Stimulated activated naive B cell treated with anti-CD40 and anti-IgM and Interleukin-4, amounts not matched to agents 10 μg/mL and 1 μg/mL and 100 μg/mL, for 72 hours (primary cell): ENCODE data around the gene ATAD3A.

Experiments used
- ATAC-seq, 2 donors: fragments of 150-1000 bp; cut with Tn5 transposase; replicated peaks; 2 replicates each; pipeline ENCODE4 v1.10.0; 2021; ENCODE audit warnings: moderate library complexity in 1 of 2
- DNase-seq: peaks from one replicate; pipeline ENCODE4 v3.0.0; 2021
- H3K27ac Mint-ChIP-seq: one replicate; pipeline ENCODE4 v1.8.0; 2022; ENCODE audit warnings: mild to moderate bottlenecking, mixed read lengths
- H3K27me3 Mint-ChIP-seq, 2 donors: one replicate each; pipeline ENCODE4 v1.8.0; 2022; ENCODE audit warnings: mixed read lengths in 2 of 2
- H3K36me3 Mint-ChIP-seq, 2 donors: one replicate each; pipeline ENCODE4 v1.8.0; 2022; ENCODE audit warnings: mixed read lengths in 2 of 2, mild to moderate bottlenecking in 1 of 2
- H3K4me1 Mint-ChIP-seq, 2 donors: one replicate each; pipeline ENCODE4 v1.8.0; 2022; ENCODE audit warnings: mixed read lengths in 2 of 2, mild to moderate bottlenecking in 1 of 2
- H3K4me3 Mint-ChIP-seq, 2 donors: one replicate each; pipeline ENCODE4 v1.8.0; 2022; ENCODE audit warnings: mild to moderate bottlenecking in 2 of 2, mixed read lengths in 2 of 2, moderate library complexity in 1 of 2
- H3K9me3 Mint-ChIP-seq, 2 donors: one replicate each; pipeline ENCODE4 v1.8.0; 2022; ENCODE audit warnings: mixed read lengths in 2 of 2, mild to moderate bottlenecking in 1 of 2

Gene ATAD3A

DNA sequence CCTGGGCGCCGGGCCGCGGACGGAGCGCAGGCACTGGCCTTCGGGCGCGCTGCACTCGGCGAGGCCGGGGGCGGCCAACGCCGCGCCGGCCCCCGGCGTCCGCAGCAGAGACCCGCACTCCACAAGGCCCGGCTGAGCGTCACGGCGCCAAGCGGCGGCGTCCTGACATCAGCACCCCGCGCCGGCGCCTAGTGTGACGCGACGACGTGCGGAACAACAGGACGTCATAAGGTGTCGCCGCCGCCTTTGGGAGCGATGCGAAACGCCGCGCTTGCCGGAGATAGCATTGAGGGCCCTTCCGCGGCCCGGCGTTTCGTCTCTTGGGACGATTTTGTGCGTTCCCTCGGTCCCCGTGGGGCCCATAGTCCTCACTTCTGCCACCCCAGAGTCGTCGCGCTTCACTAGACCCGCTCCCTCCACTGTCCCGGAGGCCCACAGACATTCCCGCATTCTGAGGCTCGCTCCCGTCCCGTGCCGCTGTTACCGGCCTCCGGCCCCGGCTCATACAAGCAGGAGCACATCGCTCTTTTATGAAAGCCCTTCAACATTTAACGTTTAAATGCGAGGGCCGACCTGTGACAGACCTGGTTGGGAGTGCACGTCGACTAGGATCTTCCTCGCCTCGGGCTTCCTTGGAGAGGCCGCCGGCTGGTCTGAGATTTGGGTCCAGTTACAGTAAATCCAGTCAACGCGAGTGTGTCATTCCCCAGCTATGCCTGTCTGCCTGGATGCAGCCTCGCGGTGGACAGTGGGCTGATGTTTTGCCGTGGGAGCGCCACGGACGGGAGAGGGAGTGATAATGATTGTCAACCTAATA, 63.0 kb downstream of the ATAD3A start, which contains the start of gene SSU72:
Gene SSU72 (minus strand): TSS at position 143 of the 817 bp plus-strand sequence. CDS start 306 bp downstream, outside the sequence.
- Mint-ChIP-seq H3K27ac (peak within 1 kb of the TSS; percentile 100), H3K9me3 (no peaks in the 10 kb centered on the region), H3K27me3 (no peaks in the 10 kb centered on the region), H3K36me3 (peaks cover 15 to 18% of the 10 kb centered on the region in 2 donors), H3K4me1 (peaks cover 11 to 38% of the 10 kb centered on the region in 2 donors), H3K4me3 (peak within 1 kb of the TSS; percentile 94 to 99)
- ATAC-seq (peak; percentile 91 to 95), DNase-seq (peak; percentile 85)

- ATAC-seq = no peak
- no peak for DNase-seq
- Mint-ChIP-seq H3K27ac (peak overlapping the region; percentile 51), H3K4me3 (no peak overlapping the region), H3K36me3 (peaks cover 5 to 7% of the 10 kb centered on the region in 2 donors), H3K9me3 (no peaks in the 10 kb centered on the region), H3K4me1 (peaks cover 9 to 24% of the 10 kb centered on the region in 2 donors), H3K27me3 (peaks cover 2 to 13% of the 10 kb centered on the region in 2 donors)
Measured at GRCh38 chr1:1577367-1578011, 65.5 kb downstream of the ATAD3A start.

- peak overlapping the region; percentile 51 for H3K27ac Mint-ChIP-seq
- H3K4me3 Mint-ChIP-seq = no peak overlapping the region
- ATAC-seq (no peak), DNase-seq (no peak)
- no peaks in the 10 kb centered on the region for H3K9me3 Mint-ChIP-seq
- peaks cover 7 to 16% of the 10 kb centered on the region in 2 donors for H3K4me1 Mint-ChIP-seq
- H3K27me3 Mint-ChIP-seq = peaks cover 5 to 18% of the 10 kb centered on the region in 2 donors
- H3K36me3 Mint-ChIP-seq = peaks cover 4 to 5% of the 10 kb centered on the region in 2 donors
Measured at GRCh38 chr1:1578371-1578940, 66.5 kb downstream of the ATAD3A start.

DNA sequence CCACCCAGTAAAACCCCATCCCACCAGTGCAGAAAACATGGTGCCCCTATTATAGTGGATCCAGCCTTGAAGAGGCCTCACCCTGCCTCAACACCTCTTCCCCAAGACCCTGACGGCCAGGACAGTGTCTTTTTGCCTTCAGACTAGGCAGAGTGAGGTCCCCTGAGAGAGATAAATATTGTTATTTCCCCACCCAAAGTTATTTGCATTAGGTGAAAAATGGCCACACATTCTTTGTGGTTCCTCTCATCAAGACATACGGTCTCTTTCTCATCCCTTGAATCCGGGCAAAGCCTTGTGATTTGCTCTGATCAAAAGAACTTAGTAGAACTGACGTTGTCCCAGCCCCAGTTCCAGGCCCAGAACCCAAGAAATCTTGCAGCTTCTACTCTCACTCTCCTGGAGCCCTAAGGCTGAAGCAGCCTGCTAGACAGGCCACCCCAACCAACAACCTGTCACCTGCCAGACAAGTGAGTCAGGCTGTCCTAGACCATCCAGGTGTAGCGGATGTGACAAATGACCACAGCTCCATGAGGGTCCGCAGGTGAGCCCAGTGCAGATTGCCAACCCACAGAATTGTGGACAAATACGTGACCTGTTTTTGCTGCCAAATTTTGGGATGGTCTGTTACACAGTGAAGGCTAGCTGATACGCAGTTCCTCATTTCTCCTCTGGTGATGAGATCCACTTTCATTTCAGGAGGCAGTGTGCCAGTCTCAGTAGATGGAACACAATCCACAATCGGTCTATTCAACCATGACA, 70.8 kb downstream of the ATAD3A start:
- Mint-ChIP-seq H3K36me3 (no peaks in the 10 kb centered on the region), H3K27me3 (peaks cover 9 to 18% of the 10 kb centered on the region in 2 donors), H3K4me1 (no peaks in the 10 kb centered on the region), H3K27ac (no peak overlapping the region), H3K4me3 (no peak overlapping the region), H3K9me3 (no peaks in the 10 kb centered on the region)
- ATAC-seq (peak in 1 of 2 donors; percentile 27), DNase-seq (no peak)

DNA sequence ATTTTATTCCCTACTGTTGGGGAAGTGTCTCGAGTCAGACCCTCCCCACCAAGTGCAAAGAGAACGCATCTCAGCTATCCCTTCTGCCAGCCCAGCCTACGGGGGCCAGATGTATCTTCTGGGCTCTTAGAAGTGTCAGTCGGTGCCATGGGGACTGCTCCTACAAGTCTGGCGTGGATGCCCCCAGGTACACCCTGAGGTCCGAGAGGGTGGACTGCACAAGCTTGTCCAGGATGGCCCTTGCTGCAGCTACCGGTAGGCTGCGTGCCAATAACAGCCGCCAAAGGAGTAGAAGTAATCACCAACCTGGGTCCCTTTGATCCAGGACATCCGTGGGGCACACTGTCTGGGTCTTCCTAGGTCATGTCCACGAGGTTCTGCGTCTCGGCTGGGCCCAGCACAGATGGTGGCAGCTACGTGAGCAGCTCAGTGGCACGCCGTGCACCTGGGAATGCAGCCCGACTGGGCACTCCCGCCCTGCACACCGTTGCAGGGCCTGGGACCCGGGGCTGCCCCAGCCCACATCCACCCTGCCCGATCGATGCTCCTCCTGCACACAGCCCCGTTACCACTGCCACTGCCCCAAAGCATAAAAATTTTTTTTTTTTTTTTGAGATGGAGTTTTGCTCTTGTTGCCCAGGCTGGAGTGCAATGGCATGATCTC, 71.5 kb downstream of the ATAD3A start:
- Mint-ChIP-seq H3K27me3 (peaks cover 10 to 20% of the 10 kb centered on the region in 2 donors), H3K36me3 (no peaks in the 10 kb centered on the region), H3K9me3 (no peaks in the 10 kb centered on the region), H3K4me3 (no peak overlapping the region), H3K27ac (no peak overlapping the region), H3K4me1 (no peaks in the 10 kb centered on the region)
- ATAC-seq = no peak
- DNase-seq = no peak
